ENCODE data around the gene FBXO45. TPM values are rescaled to one million over a fixed set of nuclear protein-coding genes. Genes with fewer than 3 reads are reported as not detected.

The FBXO45 gene
- total and polyA plus RNA-seq, 2 experiments from 2014 or later, result 2.1 to 10.7 TPM

- Histone ChIP-seq H3K36me3 (ENCODE audit: low read depth) (no peaks in the 10 kb centered on the region), H3K27me3 (replicated peaks; ENCODE audit: insufficient read depth) (peaks cover 30% of the 10 kb centered on the region; the same call in 1 of the 2 replicates), H3F3A (ENCODE audit: insufficient read depth) (no peaks in the 10 kb centered on the region), H3K9me3 (ENCODE audit: low read depth) (no peaks in the 10 kb centered on the region), H3K4me1 (ENCODE audit: insufficient read depth) (no peaks in the 10 kb centered on the region), H3K27ac (no peak overlapping the region), H4K20me1 (ENCODE audit: insufficient read depth) (no peaks in the 10 kb centered on the region), H3K79me2 (ENCODE audit: insufficient read depth) (no peaks in the 10 kb centered on the region), H2AFZ (no peak overlapping the region), H3K4me2 (ENCODE audit: unreplicated experiment) (no peak overlapping the region), H3K9me2 (ENCODE audit: insufficient read depth) (no peaks in the 10 kb centered on the region), H3K9ac (no peak overlapping the region), H3K4me3 (no peak overlapping the region)
- 69 to 73% methylated on average over 5 of the region's 5 CpGs for WGBS, 2 experiments (ENCODE audit: low coverage in 1 of 2, low lambda C conversion rate in 2 of 2, missing lambda C conversion rate in 2 of 2)
- DNase-seq, result no peak
- no peak for TF ChIP-seq EZH2phosphoT487 (IDR thresholded peaks at IDR 0.05; ENCODE audit: insufficient read depth, low read depth)
- no peak for TF ChIP-seq EZH2 (IDR thresholded peaks at IDR 0.05; ENCODE audit: insufficient read depth, poor library complexity, severe bottlenecking)
- in situ Hi-C loops (cut with MboI), result no loop called here
Observed at GRCh38 chr3:196599734-196600128, 31.3 kb downstream of the FBXO45 start.

DNA sequence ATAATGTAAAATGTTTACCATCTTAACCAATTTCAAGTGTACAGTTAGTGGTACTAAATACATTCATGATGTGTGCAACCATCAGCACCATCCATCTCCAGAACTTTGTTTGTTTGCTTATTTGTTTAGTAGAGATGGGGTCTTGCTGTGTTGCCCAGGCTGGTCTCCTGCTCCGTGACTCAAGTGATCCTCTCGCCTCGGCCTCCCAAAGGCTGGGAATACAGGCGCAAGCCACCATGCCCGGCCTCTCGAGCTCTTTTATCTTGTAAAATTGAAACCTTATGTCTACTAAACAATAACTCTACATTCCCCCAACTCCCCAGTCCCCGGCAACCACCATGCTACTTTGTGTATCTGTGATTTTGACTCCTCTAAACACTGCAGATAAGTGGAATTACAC, 31.9 kb downstream of the FBXO45 start:
- no peaks in the 10 kb centered on the region for H3K79me2 ChIP-seq (ENCODE audit: insufficient read depth)
- no peak overlapping the region for H3K27ac ChIP-seq
- H4K20me1 ChIP-seq (ENCODE audit: insufficient read depth), result no peaks in the 10 kb centered on the region
- TF ChIP-seq EZH2 (IDR thresholded peaks at IDR 0.05; ENCODE audit: insufficient read depth, poor library complexity, severe bottlenecking) (no peak), EZH2phosphoT487 (IDR thresholded peaks at IDR 0.05; ENCODE audit: insufficient read depth, low read depth) (no peak)
- H3K27me3 ChIP-seq (replicated peaks; ENCODE audit: insufficient read depth), result peaks cover 30% of the 10 kb centered on the region
- H3K4me3 ChIP-seq, result no peak overlapping the region
- no peaks in the 10 kb centered on the region for H3K4me1 ChIP-seq (ENCODE audit: insufficient read depth)
- no peaks in the 10 kb centered on the region for H3K36me3 ChIP-seq (ENCODE audit: low read depth)
- in situ Hi-C loops (cut with MboI), result no loop called here
- WGBS, 2 experiments (ENCODE audit: low coverage in 1 of 2, low lambda C conversion rate in 2 of 2, missing lambda C conversion rate in 2 of 2), result 69 to 75% methylated on average over 7 of the region's 7 CpGs
- no peak overlapping the region for H2AFZ ChIP-seq
- no peak overlapping the region for H3K4me2 ChIP-seq (ENCODE audit: unreplicated experiment)
- H3F3A ChIP-seq (ENCODE audit: insufficient read depth), result no peaks in the 10 kb centered on the region
- no peak overlapping the region for H3K9ac ChIP-seq
- H3K9me2 ChIP-seq (ENCODE audit: insufficient read depth), result no peaks in the 10 kb centered on the region
- no peak for DNase-seq
- H3K9me3 ChIP-seq (ENCODE audit: low read depth), result no peaks in the 10 kb centered on the region

DNA sequence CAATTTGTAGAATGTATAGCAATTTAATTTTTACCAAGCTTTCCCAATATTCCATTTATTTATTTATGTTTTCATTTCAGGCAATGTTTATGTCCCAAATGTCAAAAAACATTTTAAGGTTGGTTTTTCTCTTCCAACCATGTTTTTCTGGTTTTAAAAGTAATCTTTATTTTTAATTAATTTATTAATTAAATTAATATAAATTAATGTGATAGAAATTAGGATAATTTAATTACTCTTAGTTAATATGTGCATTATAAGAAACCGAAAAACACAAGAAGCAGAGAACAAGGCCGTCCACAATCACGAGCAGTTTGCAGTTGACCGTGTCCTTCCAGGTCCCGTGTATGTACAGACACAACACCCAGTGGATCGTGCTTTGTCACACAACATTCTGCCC, 34.2 kb downstream of the FBXO45 start:
- no peak overlapping the region for H3K4me3 ChIP-seq
- H3F3A ChIP-seq (ENCODE audit: insufficient read depth), result no peaks in the 10 kb centered on the region
- H3K27me3 ChIP-seq (replicated peaks; ENCODE audit: insufficient read depth), result peaks cover 10% of the 10 kb centered on the region
- H3K4me1 ChIP-seq (ENCODE audit: insufficient read depth), result no peaks in the 10 kb centered on the region
- no peaks in the 10 kb centered on the region for H3K9me3 ChIP-seq (ENCODE audit: low read depth)
- no peaks in the 10 kb centered on the region for H3K79me2 ChIP-seq (ENCODE audit: insufficient read depth)
- no peak overlapping the region for H3K27ac ChIP-seq
- no peak overlapping the region for H2AFZ ChIP-seq
- H3K9me2 ChIP-seq (ENCODE audit: insufficient read depth), result no peaks in the 10 kb centered on the region
- DNase-seq, result no peak
- in situ Hi-C loops (cut with MboI), result no loop called here
- H4K20me1 ChIP-seq (ENCODE audit: insufficient read depth), result no peaks in the 10 kb centered on the region
- 80 to 82% methylated on average over 6 of the region's 6 CpGs for WGBS, 2 experiments (ENCODE audit: low coverage in 1 of 2, low lambda C conversion rate in 2 of 2, missing lambda C conversion rate in 2 of 2)
- H3K9ac ChIP-seq, result no peak overlapping the region
- no peaks in the 10 kb centered on the region for H3K36me3 ChIP-seq (ENCODE audit: low read depth)
- H3K4me2 ChIP-seq (ENCODE audit: unreplicated experiment), result no peak overlapping the region
- TF ChIP-seq EZH2 (IDR thresholded peaks at IDR 0.05; ENCODE audit: insufficient read depth, poor library complexity, severe bottlenecking), result no peak
- no peak for TF ChIP-seq EZH2phosphoT487 (IDR thresholded peaks at IDR 0.05; ENCODE audit: insufficient read depth, low read depth)

DNA sequence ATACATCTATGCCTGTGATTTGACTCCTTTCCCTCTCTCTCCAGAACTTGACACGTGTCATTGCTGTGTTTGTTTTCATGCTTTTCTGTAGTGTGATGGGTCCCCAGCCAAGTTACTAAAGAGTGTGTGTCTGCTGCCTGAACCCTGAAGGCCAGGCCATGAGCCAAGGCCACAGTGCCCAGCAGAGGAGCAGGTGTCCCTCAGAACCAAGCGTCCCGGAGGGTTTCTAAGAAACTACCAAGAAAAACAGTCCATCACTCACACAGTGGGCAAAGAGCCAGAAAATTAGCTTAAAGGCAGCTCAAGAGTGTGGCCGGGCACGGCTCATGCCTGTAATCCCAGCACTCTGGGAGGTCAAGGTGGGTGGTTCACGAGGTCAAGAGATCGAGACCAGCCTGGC, 35.2 kb downstream of the FBXO45 start:
- Histone ChIP-seq H3K27me3 (replicated peaks; ENCODE audit: insufficient read depth) (peaks cover 6% of the 10 kb centered on the region), H3K9me3 (ENCODE audit: low read depth) (no peaks in the 10 kb centered on the region), H3K36me3 (ENCODE audit: low read depth) (no peaks in the 10 kb centered on the region), H3F3A (ENCODE audit: insufficient read depth) (no peaks in the 10 kb centered on the region), H4K20me1 (ENCODE audit: insufficient read depth) (no peaks in the 10 kb centered on the region), H3K4me1 (ENCODE audit: insufficient read depth) (no peaks in the 10 kb centered on the region), H3K79me2 (ENCODE audit: insufficient read depth) (no peaks in the 10 kb centered on the region), H3K4me3 (no peak overlapping the region), H3K27ac (no peak overlapping the region), H3K9ac (no peak overlapping the region), H3K9me2 (ENCODE audit: insufficient read depth) (no peaks in the 10 kb centered on the region), H2AFZ (no peak overlapping the region), H3K4me2 (ENCODE audit: unreplicated experiment) (no peak overlapping the region)
- 55 to 62% methylated on average over 7 of the region's 7 CpGs for WGBS, 2 experiments (ENCODE audit: low coverage in 1 of 2, low lambda C conversion rate in 2 of 2, missing lambda C conversion rate in 2 of 2)
- TF ChIP-seq EZH2 (IDR thresholded peaks at IDR 0.05; ENCODE audit: insufficient read depth, poor library complexity, severe bottlenecking) (no peak), EZH2phosphoT487 (IDR thresholded peaks at IDR 0.05; ENCODE audit: insufficient read depth, low read depth) (no peak)
- no peak for DNase-seq
- in situ Hi-C loops (cut with MboI), result no loop called here

DNA sequence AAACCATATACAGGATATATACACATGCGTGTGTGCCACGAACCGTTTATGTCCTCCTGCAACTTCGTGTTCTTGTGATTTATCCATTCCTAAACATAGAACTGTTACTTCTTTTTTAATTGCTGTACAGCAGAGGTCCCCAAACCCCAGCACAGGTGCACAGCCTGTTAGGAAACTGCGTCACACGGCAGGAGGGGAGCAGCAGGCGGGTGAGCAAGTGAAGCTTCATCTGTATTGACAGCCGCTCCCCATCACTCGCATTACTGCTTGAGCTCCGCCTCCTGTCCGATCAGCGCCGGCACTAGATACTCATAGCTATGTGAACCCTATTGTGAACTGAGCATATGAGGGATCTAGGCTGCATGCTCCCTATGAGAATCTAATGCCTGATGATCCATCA, 36.1 kb downstream of the FBXO45 start:
- Histone ChIP-seq H3K4me1 (ENCODE audit: insufficient read depth) (no peaks in the 10 kb centered on the region), H3K4me3 (no peak overlapping the region), H4K20me1 (ENCODE audit: insufficient read depth) (no peaks in the 10 kb centered on the region), H3K79me2 (ENCODE audit: insufficient read depth) (no peaks in the 10 kb centered on the region), H2AFZ (no peak overlapping the region), H3K9me3 (ENCODE audit: low read depth) (no peaks in the 10 kb centered on the region), H3K36me3 (ENCODE audit: low read depth) (no peaks in the 10 kb centered on the region), H3F3A (ENCODE audit: insufficient read depth) (no peaks in the 10 kb centered on the region), H3K4me2 (ENCODE audit: unreplicated experiment) (no peak overlapping the region), H3K27me3 (replicated peaks; ENCODE audit: insufficient read depth) (peaks cover 6% of the 10 kb centered on the region), H3K9me2 (ENCODE audit: insufficient read depth) (no peaks in the 10 kb centered on the region), H3K9ac (no peak overlapping the region), H3K27ac (no peak overlapping the region)
- DNase-seq, result no peak
- 41 to 47% methylated on average over 13 of the region's 13 CpGs for WGBS, 2 experiments (ENCODE audit: low coverage in 1 of 2, low lambda C conversion rate in 2 of 2, missing lambda C conversion rate in 2 of 2)
- TF ChIP-seq EZH2 (IDR thresholded peaks at IDR 0.05; ENCODE audit: insufficient read depth, poor library complexity, severe bottlenecking), result no peak
- no peak for TF ChIP-seq EZH2phosphoT487 (IDR thresholded peaks at IDR 0.05; ENCODE audit: insufficient read depth, low read depth)
- in situ Hi-C loops (cut with MboI), result no loop called here

Data from GM23248 (cell line).